ENCODE data around the gene CST8.

- TF ChIP-seq CTCF (IDR thresholded peaks at IDR 0.05) (no peak), POLR2A (IDR thresholded peaks at IDR 0.05) (no peak), POLR2AphosphoS5 (IDR thresholded peaks at IDR 0.05; ENCODE audit: insufficient read depth in 1 of 2, low read depth in 1 of 2) (no peak)
These were observed 38.1 kb upstream of the CST8 start, which contains the start of gene CST11 for GRCh38 chr20:23452776-23453175.
